ENCODE measurements around the gene KCTD19.
"Not testable (repeated sequence)": the region's sequence is repeated elsewhere in the genome, so short reads cannot be mapped to it uniquely, and the experiment has no call there.

Gene KCTD19

GRCh38 chr16:67326472-67327309, at the start of gene KCTD19, which contains the start of gene LRRC36:
Gene KCTD19, minus strand, starts transcription at chr16:67326741. Its CDS starts 34 bp downstream, at chr16:67326707.
Gene LRRC36, plus strand, starts transcription at chr16:67326815. Its CDS starts 48 bp downstream, at chr16:67326863.
- in situ Hi-C loops (cut with MboI; ENCODE audit: low sequenced_read_pairs, unreplicated experiment): no loop called here
- peak; percentile 85 for DNase-seq (ENCODE audit: low spot score)
- TF ChIP-seq CTCF (IDR thresholded peaks at IDR 0.05; ENCODE audit: borderline replicate concordance, control extremely low read depth, extremely low read depth, insufficient read depth, missing control alignments): peak; percentile 59

GRCh38 chr16:67376012-67376411, 49.5 kb upstream of the KCTD19 start:
- DNase-seq (ENCODE audit: low spot score); in situ Hi-C loops (cut with MboI; ENCODE audit: low sequenced_read_pairs, unreplicated experiment): not testable (repeated sequence)

- peak; percentile 7 for TF ChIP-seq CTCF (IDR thresholded peaks at IDR 0.05; ENCODE audit: borderline replicate concordance, control extremely low read depth, extremely low read depth, insufficient read depth, missing control alignments)
- no peak for DNase-seq (ENCODE audit: low spot score)
- in situ Hi-C loops (cut with MboI; ENCODE audit: low sequenced_read_pairs, unreplicated experiment): no loop called here
These were observed 46.1 kb upstream of the KCTD19 start for GRCh38 chr16:67372664-67373063.

GRCh38 chr16:67370661-67371060, 44.1 kb upstream of the KCTD19 start:
- no peak for DNase-seq (ENCODE audit: low spot score)
- in situ Hi-C loops (cut with MboI; ENCODE audit: low sequenced_read_pairs, unreplicated experiment): no loop called here
- TF ChIP-seq CTCF (IDR thresholded peaks at IDR 0.05; ENCODE audit: borderline replicate concordance, control extremely low read depth, extremely low read depth, insufficient read depth, missing control alignments): no peak

- in situ Hi-C loops (cut with MboI; ENCODE audit: low sequenced_read_pairs, unreplicated experiment): no loop called here
- DNase-seq (ENCODE audit: low spot score): no peak
- TF ChIP-seq CTCF (IDR thresholded peaks at IDR 0.05; ENCODE audit: borderline replicate concordance, control extremely low read depth, extremely low read depth, insufficient read depth, missing control alignments): no peak
These were observed 38.2 kb upstream of the KCTD19 start for GRCh38 chr16:67364600-67365235.

- no peak for TF ChIP-seq CTCF (IDR thresholded peaks at IDR 0.05; ENCODE audit: borderline replicate concordance, control extremely low read depth, extremely low read depth, insufficient read depth, missing control alignments)
- DNase-seq (ENCODE audit: low spot score): no peak
- in situ Hi-C loops (cut with MboI; ENCODE audit: low sequenced_read_pairs, unreplicated experiment): no loop called here
These were observed 34.5 kb upstream of the KCTD19 start for GRCh38 chr16:67361038-67361437.

GRCh38 chr16:67359540-67360269, 33.2 kb upstream of the KCTD19 start:
- in situ Hi-C loops (cut with MboI; ENCODE audit: low sequenced_read_pairs, unreplicated experiment): not testable (repeated sequence)

More at GRCh38 chr16:67359540-67360269, 33.2 kb upstream of the KCTD19 start:
- not testable (repeated sequence) for DNase-seq (ENCODE audit: low spot score)

Data from GM13976 (cell line).